Dermis lymphatic vessel endothelial cell (primary cell): ENCODE measurements around the gene MEMO1. TPM values are rescaled to one million over a fixed set of nuclear protein-coding genes. Genes with fewer than 3 reads are reported as not detected.

Source experiments
- total RNA-seq: library from RNA; depleted of rRNA; stranded (reverse); fragments of >200 nt; gene quantifications from 2 replicates; pipeline ENCODE4 v1.2.1, GENCODE V29; 2014

MEMO1 gene
- total RNA-seq = 33.9 and 37.2 TPM in 2 replicates

GRCh38 chr2:32010670-32011484, at the start of gene MEMO1:
MEMO1 (minus strand) TSS chr2:32011008; CDS start chr2:32010247, 761 bp downstream.

GRCh38 chr2:32039447-32040219, 28.8 kb upstream of the MEMO1 start, which contains the start of gene DPY30:
DPY30 (minus strand) TSS chr2:32039805; CDS start chr2:32039456, 349 bp downstream.

Other genes with a start within 250 kb of the MEMO1 start
- 52.3 and 61.0 TPM in 2 replicates for gene DPY30, start 28.8 kb upstream of the MEMO1 start, total RNA-seq
- 27.3 and 36.5 TPM in 2 replicates for gene SPAST, start 52.5 kb upstream of the MEMO1 start, total RNA-seq
- gene SLC30A6, start 154.9 kb upstream of the MEMO1 start, total RNA-seq = 19.8 and 21.7 TPM in 2 replicates